HG02884 (cell line): ENCODE data around the gene MYO1D.

Source experiments
- ATAC-seq: cut with Tn5 transposase; IDR thresholded peaks from one replicate; pipeline ENCODE4 v1.9.1; 2021; ENCODE audit warnings: mild to moderate bottlenecking, moderate library complexity; ENCODE audit not compliant: unreplicated experiment

The MYO1D gene

GRCh38 chr17:32591405-32591804 is 285.5 kb downstream of the MYO1D start:
- no peak for ATAC-seq

GRCh38 chr17:32590974-32591373 is 285.9 kb downstream of the MYO1D start:
- ATAC-seq = no peak

GRCh38 chr17:32588982-32589381 is 287.9 kb downstream of the MYO1D start:
- ATAC-seq = no peak

GRCh38 chr17:32588135-32588534 is 288.8 kb downstream of the MYO1D start:
- no peak for ATAC-seq

- no peak for ATAC-seq
These were observed 290.3 kb downstream of the MYO1D start for GRCh38 chr17:32586666-32587065.

GRCh38 chr17:32584792-32585191 is 292.1 kb downstream of the MYO1D start:
- ATAC-seq = no peak

GRCh38 chr17:32583053-32583452 is 293.9 kb downstream of the MYO1D start:
- ATAC-seq = no peak

GRCh38 chr17:32575852-32576251 is 301.1 kb downstream of the MYO1D start:
- no peak for ATAC-seq

GRCh38 chr17:32570081-32570396 is 306.9 kb downstream of the MYO1D start:
- no peak for ATAC-seq

GRCh38 chr17:32569171-32570080 is 307.5 kb downstream of the MYO1D start:
- no peak for ATAC-seq

GRCh38 chr17:32568705-32569104 is 308.2 kb downstream of the MYO1D start:
- no peak for ATAC-seq

- ATAC-seq = no peak
These were observed 309.4 kb downstream of the MYO1D start for GRCh38 chr17:32567511-32567910.

- ATAC-seq = no peak
These were observed 309.8 kb downstream of the MYO1D start for GRCh38 chr17:32567086-32567485.

- ATAC-seq = no peak
These were observed 310.6 kb downstream of the MYO1D start for GRCh38 chr17:32566303-32566702.

GRCh38 chr17:32565401-32565800 is 311.5 kb downstream of the MYO1D start:
- ATAC-seq = no peak

- no peak for ATAC-seq
These were observed 312.6 kb downstream of the MYO1D start for GRCh38 chr17:32564325-32564724.

GRCh38 chr17:32563583-32563982 is 313.3 kb downstream of the MYO1D start:
- ATAC-seq = no peak

GRCh38 chr17:32558997-32559650 is 317.8 kb downstream of the MYO1D start:
- peak; percentile 74 for ATAC-seq

- no peak for ATAC-seq
These were observed 318.5 kb downstream of the MYO1D start for GRCh38 chr17:32558326-32558955.

- no peak for ATAC-seq
These were observed 321.2 kb downstream of the MYO1D start for GRCh38 chr17:32555611-32556310.

GRCh38 chr17:32553168-32553567 is 323.8 kb downstream of the MYO1D start:
- no peak for ATAC-seq
